HEK293 (cell line): ENCODE data around the gene NDST1.

Source experiments
- BCL11A ChIP-seq: fragments of 450-650 bp; formaldehyde crosslinking; IDR thresholded peaks from 2 replicates; pipeline ENCODE4 v1.5.1; 2016; ENCODE audit warnings: low read depth, missing biosample characterization, missing genetic modification characterization
- CTCF ChIP-seq: fragments of 450-650 bp; formaldehyde crosslinking; IDR thresholded peaks from 2 replicates; pipeline ENCODE4 v1.5.1; 2016; ENCODE audit warnings: missing biosample characterization, missing genetic modification characterization
- GLI4 ChIP-seq: fragments of 450-650 bp; formaldehyde crosslinking; IDR thresholded peaks from 2 replicates; pipeline ENCODE4 v1.5.1; 2016; ENCODE audit warnings: missing biosample characterization, missing genetic modification characterization
- REST ChIP-seq: fragments of 450-650 bp; formaldehyde crosslinking; IDR thresholded peaks from 2 replicates; pipeline ENCODE4 v1.5.1; 2016; ENCODE audit warnings: missing biosample characterization, missing genetic modification characterization
- SALL2 ChIP-seq: fragments of 450-650 bp; formaldehyde crosslinking; IDR thresholded peaks from 2 replicates; pipeline ENCODE4 v1.5.0; 2017; ENCODE audit warnings: missing biosample characterization, mild to moderate bottlenecking, missing genetic modification characterization, borderline replicate concordance
- ZNF114 ChIP-seq: fragments of 450-650 bp; formaldehyde crosslinking; IDR thresholded peaks from 2 replicates; pipeline ENCODE4 v1.5.0; 2017; ENCODE audit warnings: missing biosample characterization, missing genetic modification characterization
- ZNF148 ChIP-seq: fragments of 450-650 bp; formaldehyde crosslinking; IDR thresholded peaks from 2 replicates; pipeline ENCODE4 v1.5.0; 2017; ENCODE audit warnings: missing biosample characterization, missing genetic modification characterization, borderline replicate concordance
- ZNF416 ChIP-seq: fragments of 450-650 bp; formaldehyde crosslinking; IDR thresholded peaks from 2 replicates; pipeline ENCODE4 v1.5.1; 2016; ENCODE audit warnings: missing biosample characterization, missing genetic modification characterization

GRCh38 chr5:150588596-150588890 lies 80.6 kb downstream of the NDST1 start:
- TF ChIP-seq GLI4 (tag by site-specific recombination) (no peak), CTCF (tag by site-specific recombination) (no peak), ZNF114 (tag by site-specific recombination) (no peak), ZNF148 (no peak), SALL2 (no peak), REST (tag by site-specific recombination) (no peak), ZNF416 (tag by site-specific recombination) (no peak), BCL11A (no peak)
